Neuronal stem cell (in vitro differentiated cells): ENCODE data around the gene BIN2.

Experiments used
- DNase-seq: peaks from one replicate; pipeline ENCODE4 v3.0.0-alpha.2; 2013; ENCODE audit warnings: low spot score
- H2AFZ ChIP-seq: one replicate; pipeline ENCODE4 v1.6.1; 2013; ENCODE audit warnings: mild to moderate bottlenecking, low read length, inconsistent platforms
- H2AK5ac ChIP-seq: 2 replicates; pipeline ENCODE4 v1.6.1; 2013; ENCODE audit warnings: low read depth, mild to moderate bottlenecking, inconsistent platforms, low read length, moderate library complexity, mixed read lengths
- H2BK120ac ChIP-seq: 2 replicates; pipeline ENCODE4 v1.6.1; 2013; ENCODE audit warnings: low read depth, mild to moderate bottlenecking, inconsistent platforms, low read length, moderate library complexity, mixed read lengths
- H2BK12ac ChIP-seq: one replicate; pipeline ENCODE4 v1.6.1; 2013; ENCODE audit warnings: low read length, inconsistent platforms
- H2BK15ac ChIP-seq: 2 replicates; pipeline ENCODE4 v1.6.1; 2013; ENCODE audit warnings: mild to moderate bottlenecking, low read length, inconsistent platforms, mixed read lengths
- H2BK5ac ChIP-seq: one replicate; pipeline ENCODE4 v1.6.1; 2013; ENCODE audit warnings: inconsistent platforms, mild to moderate bottlenecking, low read length, moderate library complexity
- H3K14ac ChIP-seq: one replicate; pipeline ENCODE4 v1.6.1; 2013; ENCODE audit warnings: low read length, inconsistent platforms
- H3K18ac ChIP-seq: 2 replicates; pipeline ENCODE4 v1.6.1; 2013; ENCODE audit warnings: low read length, inconsistent platforms
- H3K23ac ChIP-seq: 2 replicates; pipeline ENCODE4 v1.6.1; 2013; ENCODE audit warnings: low read depth, mild to moderate bottlenecking, mixed read lengths, low read length, inconsistent platforms; ENCODE audit not compliant: poor library complexity
- H3K27ac ChIP-seq: replicated peaks from 3 replicates; pipeline ENCODE4 v1.5.1; 2013; ENCODE audit warnings: low read length, inconsistent platforms
- H3K27me3 ChIP-seq, 3 experiments: 2 replicates each; pipeline ENCODE4 v1.6.1; 2013; ENCODE audit warnings: low read length in 3 of 3, mild to moderate bottlenecking in 2 of 3, inconsistent platforms in 1 of 3, low read depth in 1 of 3, mixed read lengths in 1 of 3, moderate library complexity in 1 of 3; ENCODE audit not compliant: control insufficient read depth in 3 of 3, insufficient read depth in 3 of 3
- H3K36me3 ChIP-seq, 2 donors: replicated peaks in 1 of 2; 2 replicates each; pipeline ENCODE4 v1.6.1; 2013; ENCODE audit warnings: low read length in 2 of 2; ENCODE audit not compliant: control insufficient read depth in 2 of 2, insufficient read depth in 2 of 2
- H3K4ac ChIP-seq: 2 replicates; pipeline ENCODE4 v1.6.1; 2013; ENCODE audit warnings: inconsistent platforms, mild to moderate bottlenecking, low read length, moderate library complexity
- H3K4me1 ChIP-seq, 2 donors: 1 replicate in 1 of 2; 2 replicates in 1 of 2; pipeline ENCODE4 v1.6.1; 2013; ENCODE audit warnings: low read length in 2 of 2, low read depth in 1 of 2; ENCODE audit not compliant: control insufficient read depth in 2 of 2, insufficient read depth in 1 of 2
- H3K4me2 ChIP-seq: one replicate; pipeline ENCODE4 v1.6.1; 2013; ENCODE audit warnings: mild to moderate bottlenecking, low read length, inconsistent platforms; ENCODE audit not compliant: insufficient read depth, poor library complexity, severe bottlenecking
- H3K4me3 ChIP-seq, 2 donors: 2 replicates each; pipeline ENCODE4 v1.5.1; 2013; ENCODE audit warnings: low read length in 2 of 2, mild to moderate bottlenecking in 2 of 2, inconsistent platforms in 1 of 2, moderate library complexity in 1 of 2
- H3K79me1 ChIP-seq: one replicate; pipeline ENCODE4 v1.6.1; 2013; ENCODE audit warnings: low read depth, mild to moderate bottlenecking, inconsistent platforms, low read length, moderate library complexity
- H3K9ac ChIP-seq: one replicate; pipeline ENCODE4 v1.6.1; 2013; ENCODE audit warnings: mild to moderate bottlenecking, low read depth, low read length, inconsistent platforms; ENCODE audit not compliant: poor library complexity
- H3K9me3 ChIP-seq, 2 donors: replicated peaks in 1 of 2; 2 replicates each; pipeline versions ENCODE3 to v1.6.1; 2013; ENCODE audit warnings: low read length in 2 of 2, mild to moderate bottlenecking in 2 of 2, inconsistent platforms in 1 of 2, low read depth in 1 of 2, mixed read lengths in 1 of 2, moderate library complexity in 1 of 2; ENCODE audit not compliant: control insufficient read depth in 2 of 2, insufficient read depth in 1 of 2
- H4K8ac ChIP-seq: one replicate; pipeline ENCODE4 v1.6.1; 2013; ENCODE audit warnings: low read depth, mild to moderate bottlenecking, inconsistent platforms, low read length, moderate library complexity
- H4K91ac ChIP-seq: one replicate; pipeline ENCODE4 v1.6.1; 2013; ENCODE audit warnings: low read length, low read depth, mild to moderate bottlenecking, inconsistent platforms; ENCODE audit not compliant: poor library complexity
- WGBS, 2 donors: extraction: QIAGEN DNeasy Blood & Tissue Kit; methylation state at CpG; one replicate each; pipeline ENCODE4 v1.1.7; 2013; ENCODE audit warnings: missing lambda C conversion rate in 2 of 2, mixed read lengths in 1 of 2; ENCODE audit not compliant: insufficient read length in 2 of 2, insufficient replicate concordance in 1 of 2; ENCODE audit errors: extremely low coverage in 2 of 2; 5-methylcytosine and 5-hydroxymethylcytosine counted together

BIN2 gene

DNA sequence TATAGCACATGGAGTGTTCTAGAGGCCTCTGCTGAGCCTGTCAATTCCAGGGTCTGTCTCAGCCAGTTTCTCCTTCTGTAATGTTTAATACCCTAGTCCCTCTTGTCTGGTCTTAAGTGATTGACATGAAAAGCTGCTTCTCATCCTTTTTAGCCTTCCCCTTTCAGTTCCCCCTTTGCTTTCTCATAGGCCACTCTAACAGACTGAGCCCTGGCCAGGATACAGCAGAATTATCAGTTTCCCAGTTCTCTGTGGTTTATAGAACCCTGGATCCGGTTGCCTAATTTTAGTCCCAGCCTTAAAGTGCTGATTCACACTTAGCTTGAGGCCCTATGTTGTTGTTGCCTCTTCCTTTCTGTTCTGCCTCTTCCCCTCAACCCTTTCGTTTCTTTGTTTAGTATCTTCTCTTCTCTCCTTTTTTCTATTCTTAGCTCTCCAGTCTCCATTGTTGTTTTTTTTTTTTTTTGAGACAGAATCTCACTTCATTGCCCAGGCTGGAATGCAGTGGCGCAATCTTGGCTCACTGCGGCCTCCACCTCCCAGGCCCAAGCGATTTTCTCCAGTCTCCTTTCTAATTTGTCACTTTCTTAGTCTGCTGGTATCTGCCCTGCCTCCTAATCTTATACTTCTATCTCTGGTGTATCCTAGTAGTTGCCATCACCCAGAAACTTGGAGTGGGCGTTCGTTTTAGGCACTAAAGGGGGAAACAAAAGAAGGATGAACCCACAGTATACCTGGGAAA, 2.9 kb upstream of the BIN2 start:
- no peak for DNase-seq
- H2AFZ ChIP-seq = peak overlapping the region; percentile 77
- no peak overlapping the region for H3K14ac ChIP-seq
- H3K36me3 ChIP-seq = no peaks in the 10 kb centered on the region
- H3K9me3 ChIP-seq = peaks cover 0 to 2% of the 10 kb centered on the region in 2 donors
- no peak overlapping the region for H2BK15ac ChIP-seq
- no peak overlapping the region for H3K18ac ChIP-seq
- H3K4me3 ChIP-seq = no peak overlapping the region
- peaks cover 2 to 11% of the 10 kb centered on the region in 2 donors for H3K4me1 ChIP-seq
- no peak overlapping the region for H4K91ac ChIP-seq
- H3K27ac ChIP-seq = peak overlapping the region; percentile 39
- H3K79me1 ChIP-seq = no peaks in the 10 kb centered on the region
- H3K27me3 ChIP-seq = no peaks in the 10 kb centered on the region
- H3K4me2 ChIP-seq = no peak overlapping the region
- H3K9ac ChIP-seq = no peak overlapping the region
- H2BK12ac ChIP-seq = no peak overlapping the region
- H3K4ac ChIP-seq = no peak overlapping the region
- H2BK120ac ChIP-seq = no peak overlapping the region
- no peak overlapping the region for H2AK5ac ChIP-seq
- WGBS, 2 donors = no CpG with 5 or more reads among the region's 7 CpGs
- H4K8ac ChIP-seq = no peak overlapping the region
- H3K23ac ChIP-seq = no peak overlapping the region
- no peak overlapping the region for H2BK5ac ChIP-seq

DNA sequence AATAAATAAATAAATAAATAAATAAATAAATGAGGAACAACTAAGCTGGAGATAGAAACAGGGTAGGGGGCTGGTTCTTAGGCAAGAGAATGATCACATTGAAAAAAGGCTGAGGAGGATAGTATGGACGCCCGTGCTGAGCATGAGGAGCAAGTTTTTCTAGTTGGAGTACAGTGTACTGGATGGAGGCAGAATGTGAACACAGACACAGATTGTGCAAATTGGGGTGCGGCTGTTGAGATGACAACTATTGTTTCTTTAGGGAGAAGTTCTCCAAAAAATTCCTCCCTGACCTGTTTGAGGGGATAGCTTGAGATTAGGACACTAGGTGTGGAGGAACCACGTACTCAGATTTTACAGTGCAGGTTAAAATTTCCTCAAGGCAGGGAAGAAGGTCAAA, 979 bp upstream of the BIN2 start:
- H3K18ac ChIP-seq = no peak overlapping the region
- H3K27ac ChIP-seq = no peak overlapping the region
- H3K79me1 ChIP-seq = no peaks in the 10 kb centered on the region
- H2BK15ac ChIP-seq = no peak overlapping the region
- no peak overlapping the region for H2AFZ ChIP-seq
- H3K4me2 ChIP-seq = no peak overlapping the region
- H2BK120ac ChIP-seq = no peak overlapping the region
- peaks cover 0 to 2% of the 10 kb centered on the region in 2 donors for H3K9me3 ChIP-seq
- H2BK5ac ChIP-seq = no peak overlapping the region
- no peak overlapping the region for H3K23ac ChIP-seq
- no peak overlapping the region for H3K14ac ChIP-seq
- no peak overlapping the region for H2BK12ac ChIP-seq
- no peak overlapping the region for H4K91ac ChIP-seq
- H2AK5ac ChIP-seq = no peak overlapping the region
- no peak for DNase-seq
- no peak overlapping the region for H3K4ac ChIP-seq
- no peaks in the 10 kb centered on the region for H3K36me3 ChIP-seq
- H3K27me3 ChIP-seq = no peaks in the 10 kb centered on the region
- H4K8ac ChIP-seq = no peak overlapping the region
- H3K9ac ChIP-seq = no peak overlapping the region
- WGBS, 2 donors = no CpG with 5 or more reads among the region's 4 CpGs
- H3K4me1 ChIP-seq = peaks cover 10 to 15% of the 10 kb centered on the region in 2 donors
- H3K4me3 ChIP-seq = no peak overlapping the region

DNA sequence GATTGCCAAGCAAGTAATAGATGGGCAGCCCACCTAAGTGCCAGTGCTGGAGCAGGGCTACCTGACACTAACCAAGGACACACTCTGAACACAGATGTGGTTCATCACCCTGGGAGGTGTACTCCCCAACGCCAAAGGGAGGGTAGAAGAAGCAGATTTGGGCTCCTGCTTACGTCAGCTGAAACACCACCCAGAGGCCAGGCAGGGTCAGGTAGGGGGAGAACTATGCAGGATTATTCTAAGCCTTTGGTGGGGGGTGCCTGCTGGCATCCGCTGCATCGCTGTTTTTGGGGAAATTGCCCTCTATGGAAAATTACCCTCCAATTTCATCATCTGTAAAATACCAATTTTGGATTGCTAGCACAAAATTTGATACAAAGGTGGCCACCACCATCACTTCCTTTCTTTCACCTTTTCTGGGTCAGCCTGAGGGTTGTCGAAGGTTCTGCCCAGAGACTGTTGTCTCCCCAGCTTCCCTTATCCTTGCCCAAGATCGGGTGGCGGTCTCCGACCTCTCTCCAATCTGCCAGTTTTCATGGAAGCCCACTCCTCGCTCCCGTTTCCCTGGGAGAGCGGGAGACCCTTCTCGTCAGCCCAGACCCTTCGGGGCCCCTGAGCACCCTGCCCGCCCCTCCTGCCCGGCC, 535 bp downstream of the BIN2 start:
- H3K36me3 ChIP-seq = no peaks in the 10 kb centered on the region
- no CpG with 5 or more reads among the region's 15 CpGs for WGBS, 2 donors
- H3K79me1 ChIP-seq = no peaks in the 10 kb centered on the region
- no peak overlapping the region for H3K9ac ChIP-seq
- no peak overlapping the region for H3K4me3 ChIP-seq
- H3K4ac ChIP-seq = no peak overlapping the region
- no peak overlapping the region for H2BK120ac ChIP-seq
- peak overlapping the region; percentile 81 for H3K18ac ChIP-seq
- DNase-seq = no peak
- no peak overlapping the region for H3K27ac ChIP-seq
- H3K14ac ChIP-seq = no peak overlapping the region
- H2BK15ac ChIP-seq = no peak overlapping the region
- peaks cover 0 to 2% of the 10 kb centered on the region in 2 donors for H3K9me3 ChIP-seq
- no peak overlapping the region for H2AFZ ChIP-seq
- no peak overlapping the region for H4K8ac ChIP-seq
- H2AK5ac ChIP-seq = peak overlapping the region; percentile 97
- H4K91ac ChIP-seq = no peak overlapping the region
- peaks cover 10 to 18% of the 10 kb centered on the region in 2 donors for H3K4me1 ChIP-seq
- H2BK5ac ChIP-seq = peak overlapping the region; percentile 39
- peak overlapping the region; percentile 78 for H2BK12ac ChIP-seq
- no peak overlapping the region for H3K4me2 ChIP-seq
- H3K27me3 ChIP-seq = no peaks in the 10 kb centered on the region
- H3K23ac ChIP-seq = no peak overlapping the region

DNA sequence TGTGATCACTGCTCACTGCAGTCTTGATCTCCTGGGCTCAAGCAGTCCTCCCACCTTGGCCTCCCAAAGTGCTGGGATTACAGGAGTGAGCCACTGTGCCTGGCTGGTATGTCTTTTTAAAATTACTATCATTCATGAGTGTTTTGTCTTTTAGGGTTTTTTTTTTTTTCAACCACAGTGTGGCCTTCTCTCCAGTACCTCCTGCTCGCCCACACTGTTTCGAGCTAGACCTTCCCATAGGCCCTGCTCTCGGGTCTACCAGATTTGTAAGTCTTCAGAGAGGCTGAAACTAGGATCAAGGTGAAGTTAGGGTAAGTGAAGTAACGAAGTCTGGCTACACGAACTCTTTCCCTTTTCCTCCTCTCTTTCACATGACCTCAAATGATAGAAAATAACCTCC, 1.5 kb downstream of the BIN2 start:
- H2BK5ac ChIP-seq = no peak overlapping the region
- no peak overlapping the region for H2BK12ac ChIP-seq
- no CpG with 5 or more reads among the region's 5 CpGs for WGBS, 2 donors
- no peak overlapping the region for H3K4me3 ChIP-seq
- H4K91ac ChIP-seq = no peak overlapping the region
- peaks cover 0 to 2% of the 10 kb centered on the region in 2 donors for H3K9me3 ChIP-seq
- no peak overlapping the region for H2AFZ ChIP-seq
- H3K4me1 ChIP-seq = peaks cover 10 to 18% of the 10 kb centered on the region in 2 donors
- H4K8ac ChIP-seq = no peak overlapping the region
- no peak overlapping the region for H3K9ac ChIP-seq
- no peaks in the 10 kb centered on the region for H3K79me1 ChIP-seq
- no peak overlapping the region for H3K4me2 ChIP-seq
- H3K23ac ChIP-seq = no peak overlapping the region
- no peak overlapping the region for H3K18ac ChIP-seq
- no peak overlapping the region for H2AK5ac ChIP-seq
- H2BK15ac ChIP-seq = no peak overlapping the region
- no peak overlapping the region for H3K4ac ChIP-seq
- no peaks in the 10 kb centered on the region for H3K27me3 ChIP-seq
- no peak overlapping the region for H3K14ac ChIP-seq
- no peaks in the 10 kb centered on the region for H3K36me3 ChIP-seq
- no peak for DNase-seq
- no peak overlapping the region for H3K27ac ChIP-seq
- H2BK120ac ChIP-seq = no peak overlapping the region
